Measurements from ENCODE around the gene EGLN3. TPM values are rescaled to one million over a fixed set of nuclear protein-coding genes. Genes with fewer than 3 reads are reported as not detected.
A peak's percentile ranks its signal among the peaks of the same experiment; 100 is the strongest.

The EGLN3 gene
- total and polyA plus RNA-seq, 2 of the 13 experiments (the other 11 are each of a cell fraction or from before 2014, with no cell fraction given), result 0.18 to 27.3 TPM

DNA sequence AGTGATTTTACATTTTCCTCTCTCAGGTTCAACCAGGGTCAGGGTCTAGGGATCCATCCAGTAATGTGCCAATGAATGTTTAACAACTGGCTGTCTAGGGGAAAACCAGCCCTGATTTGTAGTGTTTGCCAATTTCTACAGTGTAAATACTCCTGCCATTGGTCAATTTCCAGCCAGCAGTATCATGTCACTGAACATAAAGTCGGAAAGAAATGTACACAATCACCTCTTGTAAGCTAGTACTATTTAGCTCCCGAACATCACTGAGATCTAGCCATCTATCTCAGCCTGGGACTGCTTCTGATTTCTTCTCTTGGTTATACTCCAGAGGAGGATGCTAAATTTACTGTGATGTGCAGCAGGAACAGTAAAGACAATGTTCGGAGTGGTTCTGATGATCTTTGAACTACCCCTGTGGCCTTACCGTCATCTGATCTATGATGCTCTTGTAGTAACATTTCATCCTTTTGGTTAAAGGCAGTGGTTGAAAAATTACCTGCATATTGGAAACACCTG, 36.7 kb upstream of the EGLN3 start (continued):
- TF ChIP-seq DMTF1 (CRISPR knock-in tag; IDR thresholded peaks at IDR 0.05) (no peak), ZNF792 (CRISPR knock-in tag; IDR thresholded peaks at IDR 0.05) (peak; percentile 51; the same call in 1 of the 2 replicates), ZNF30 (CRISPR knock-in tag; IDR thresholded peaks at IDR 0.05) (no peak), ZFP36L2 (CRISPR knock-in tag; IDR thresholded peaks at IDR 0.05) (no peak), XRCC5 (optimal IDR thresholded peaks at IDR 0.05; ENCODE audit: low read length) (no peak), KMT2A (CRISPR knock-in tag; IDR thresholded peaks at IDR 0.05) (no peak), ZNF549 (CRISPR knock-in tag; IDR thresholded peaks at IDR 0.05) (no peak), SALL2 (CRISPR knock-in tag; IDR thresholded peaks at IDR 0.05) (no peak), IRF1 (CRISPR knock-in tag; IDR thresholded peaks at IDR 0.05; ENCODE audit: low read depth) (no peak), ZNF619 (CRISPR knock-in tag; IDR thresholded peaks at IDR 0.05) (no peak), SMARCC2 (IDR thresholded peaks at IDR 0.05) (no peak), CHD4 (IDR thresholded peaks at IDR 0.05; ENCODE audit: borderline replicate concordance, low read length) (no peak), ATAD3A (CRISPR knock-in tag; IDR thresholded peaks at IDR 0.05) (no peak), TAF15 (IDR thresholded peaks at IDR 0.05; ENCODE audit: low read depth, low read length, poor library complexity, severe bottlenecking) (no peak), MXI1 (IDR thresholded peaks at IDR 0.05; ENCODE audit: borderline replicate concordance, low read depth, low read length) (no peak), BRCA1 (CRISPR knock-in tag; IDR thresholded peaks at IDR 0.05) (no peak), BORCS8-MEF2B (CRISPR knock-in tag; IDR thresholded peaks at IDR 0.05) (no peak), TFDP1 (CRISPR knock-in tag; IDR thresholded peaks at IDR 0.05; ENCODE audit: borderline replicate concordance) (no peak), ARID4A (CRISPR knock-in tag; IDR thresholded peaks at IDR 0.05; ENCODE audit: borderline replicate concordance) (no peak), ZFYVE20 (CRISPR knock-in tag; IDR thresholded peaks at IDR 0.05; ENCODE audit: borderline replicate concordance, low read depth) (no peak), GFI1 (CRISPR knock-in tag; IDR thresholded peaks at IDR 0.05; ENCODE audit: borderline replicate concordance) (peak; percentile 91; the same call in 1 of the 2 replicates), ZNF264 (CRISPR knock-in tag; IDR thresholded peaks at IDR 0.05) (no peak)
- TF ChIP-seq, protein P1, sequence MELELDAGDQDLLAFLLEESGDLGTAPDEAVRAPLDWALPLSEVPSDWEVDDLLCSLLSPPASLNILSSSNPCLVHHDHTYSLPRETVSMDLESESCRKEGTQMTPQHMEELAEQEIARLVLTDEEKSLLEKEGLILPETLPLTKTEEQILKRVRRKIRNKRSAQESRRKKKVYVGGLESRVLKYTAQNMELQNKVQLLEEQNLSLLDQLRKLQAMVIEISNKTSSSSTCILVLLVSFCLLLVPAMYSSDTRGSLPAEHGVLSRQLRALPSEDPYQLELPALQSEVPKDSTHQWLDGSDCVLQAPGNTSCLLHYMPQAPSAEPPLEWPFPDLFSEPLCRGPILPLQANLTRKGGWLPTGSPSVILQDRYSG (CRISPR knock-in tag; IDR thresholded peaks at IDR 0.05), result no peak
